GM18526 (cell line): Measurements from ENCODE around the gene NAA10.

Experiments
- POLR2A ChIP-seq: IDR thresholded peaks from 3 replicates; pipeline ENCODE4 v1.6.1; 2011; ENCODE audit not compliant: insufficient read length; ENCODE audit errors: extremely low read depth

The NAA10 gene

GRCh38 chrX:153934762-153935325 lies at the start of gene NAA10:
TSS of gene NAA10 (minus strand) at chrX:153935037. CDS start at chrX:153934904, 133 bp downstream.
- peak; percentile 61 for TF ChIP-seq POLR2A

DNA sequence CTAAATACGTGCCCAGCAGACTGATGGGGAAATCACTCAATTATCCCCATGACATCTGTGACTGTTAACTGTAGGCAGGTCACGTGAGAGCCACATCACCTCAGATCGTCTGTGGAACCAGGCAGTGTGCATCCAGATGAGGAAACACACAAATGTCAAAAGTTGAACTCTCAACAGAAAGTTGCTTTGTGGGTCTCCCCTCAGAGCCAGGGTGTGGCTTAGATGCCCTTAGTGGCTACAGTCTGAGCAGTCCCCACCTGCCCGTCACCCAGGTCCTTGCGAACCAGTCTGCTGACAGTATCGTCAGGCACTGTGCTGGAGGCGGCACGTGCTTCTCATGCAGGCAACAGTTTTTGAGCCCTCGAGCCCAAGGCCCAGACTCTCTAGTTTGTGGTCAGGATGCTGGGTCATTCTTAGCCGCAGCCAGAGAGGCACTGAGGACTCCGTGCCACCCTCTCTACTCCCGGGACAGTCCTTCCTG lies 48.5 kb upstream of the NAA10 start:
- no peak for TF ChIP-seq POLR2A

GRCh38 chrX:153981771-153982533 lies 47.1 kb upstream of the NAA10 start:
- no peak for TF ChIP-seq POLR2A

DNA sequence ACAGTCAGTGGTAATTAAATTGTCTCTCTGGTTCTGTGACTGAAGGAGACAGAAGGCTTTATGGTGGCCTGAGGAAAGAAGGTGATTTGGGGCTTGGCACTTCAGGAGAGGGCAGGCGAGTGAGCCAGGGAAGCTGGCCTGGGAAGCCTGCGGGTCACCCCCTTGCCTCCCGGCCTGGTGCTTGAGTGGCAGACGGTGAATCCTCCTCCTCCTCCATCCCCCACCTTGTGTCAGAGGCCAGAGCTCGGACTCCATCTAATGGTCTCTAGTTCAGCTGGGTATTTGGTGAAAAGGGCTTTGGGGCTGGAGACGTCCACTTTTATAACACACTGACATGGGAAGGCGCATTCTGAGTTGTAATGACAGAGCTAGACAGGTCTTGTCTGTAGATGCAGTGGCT lies 46.4 kb upstream of the NAA10 start:
- TF ChIP-seq POLR2A: no peak

- TF ChIP-seq POLR2A: no peak
These were observed 40.0 kb upstream of the NAA10 start for GRCh38 chrX:153974726-153975286.

DNA sequence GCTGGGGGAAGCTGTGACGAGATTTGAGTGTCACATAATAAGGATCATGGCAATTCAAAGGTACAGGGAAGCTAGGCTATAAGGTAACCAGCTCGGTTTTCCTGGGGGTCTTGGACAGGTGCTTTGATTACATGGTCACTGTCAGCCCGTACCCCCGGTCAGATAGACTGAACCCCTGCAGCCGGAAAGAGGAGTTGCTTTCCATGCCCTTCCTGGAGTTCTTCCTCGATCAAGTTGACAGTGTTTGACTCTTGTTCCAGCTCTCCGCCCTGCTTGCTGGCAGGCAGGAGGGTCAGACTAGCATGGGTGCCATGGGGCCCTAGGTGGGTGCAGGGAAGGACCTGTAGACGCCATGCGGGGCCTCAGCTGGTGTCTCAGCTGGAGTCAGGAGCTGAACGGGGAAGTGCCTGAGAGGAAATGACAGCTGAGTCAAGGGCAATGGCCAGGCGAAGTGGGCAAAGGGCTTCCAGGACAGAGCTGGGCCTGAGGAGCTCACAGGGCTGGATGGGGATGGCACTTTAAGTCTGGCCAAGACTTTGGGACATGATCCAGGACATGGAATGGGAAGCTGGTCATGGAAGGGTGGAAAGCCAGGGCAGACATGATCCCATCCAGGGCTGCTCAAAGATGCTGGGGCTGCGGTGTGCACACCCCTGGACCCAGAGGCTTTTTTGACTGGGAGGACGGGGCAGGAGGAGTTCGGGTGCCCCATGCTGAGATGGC lies 39.3 kb upstream of the NAA10 start:
- TF ChIP-seq POLR2A: no peak

DNA sequence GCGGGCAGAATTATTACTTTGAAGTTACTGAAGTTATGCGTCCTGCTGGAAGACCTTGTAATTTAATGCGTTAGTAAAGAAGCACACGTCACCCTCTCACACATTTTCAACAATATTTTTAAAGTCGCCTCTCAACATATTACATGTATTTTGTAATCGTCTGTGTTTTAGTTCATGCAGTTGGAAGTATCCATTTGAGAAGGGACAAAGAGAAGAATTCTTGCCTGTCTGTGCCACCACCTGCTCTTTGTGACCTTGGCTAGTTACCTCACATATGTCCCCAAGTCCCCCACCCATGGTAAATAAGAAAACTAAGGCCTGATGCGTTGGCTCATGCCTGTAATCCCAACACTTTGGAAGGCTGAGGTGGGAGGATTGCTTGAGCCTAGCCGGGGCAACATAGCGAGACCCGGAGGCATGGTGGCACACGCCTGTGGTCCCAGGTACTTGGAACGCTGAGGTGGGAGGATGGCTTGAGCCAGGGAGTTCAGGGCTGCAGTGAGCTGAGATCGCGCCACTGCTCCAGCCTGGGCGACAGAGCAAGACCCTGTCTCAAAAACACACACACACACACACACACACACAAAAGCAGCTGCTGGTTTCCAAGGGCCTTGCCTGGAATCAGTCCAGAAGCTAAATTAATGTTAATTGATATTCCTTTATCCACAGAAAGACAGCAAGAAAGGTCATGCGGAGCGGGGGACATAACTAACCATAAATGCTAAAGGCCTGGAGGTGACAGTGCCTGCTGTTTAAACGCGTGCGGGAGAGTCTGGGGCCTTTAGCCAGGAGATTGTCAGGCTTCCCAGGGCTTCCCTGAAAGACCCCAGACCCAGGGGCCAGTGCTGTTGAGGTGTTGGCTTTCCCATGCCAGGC lies 38.5 kb upstream of the NAA10 start:
- peak; percentile 23 for TF ChIP-seq POLR2A

DNA sequence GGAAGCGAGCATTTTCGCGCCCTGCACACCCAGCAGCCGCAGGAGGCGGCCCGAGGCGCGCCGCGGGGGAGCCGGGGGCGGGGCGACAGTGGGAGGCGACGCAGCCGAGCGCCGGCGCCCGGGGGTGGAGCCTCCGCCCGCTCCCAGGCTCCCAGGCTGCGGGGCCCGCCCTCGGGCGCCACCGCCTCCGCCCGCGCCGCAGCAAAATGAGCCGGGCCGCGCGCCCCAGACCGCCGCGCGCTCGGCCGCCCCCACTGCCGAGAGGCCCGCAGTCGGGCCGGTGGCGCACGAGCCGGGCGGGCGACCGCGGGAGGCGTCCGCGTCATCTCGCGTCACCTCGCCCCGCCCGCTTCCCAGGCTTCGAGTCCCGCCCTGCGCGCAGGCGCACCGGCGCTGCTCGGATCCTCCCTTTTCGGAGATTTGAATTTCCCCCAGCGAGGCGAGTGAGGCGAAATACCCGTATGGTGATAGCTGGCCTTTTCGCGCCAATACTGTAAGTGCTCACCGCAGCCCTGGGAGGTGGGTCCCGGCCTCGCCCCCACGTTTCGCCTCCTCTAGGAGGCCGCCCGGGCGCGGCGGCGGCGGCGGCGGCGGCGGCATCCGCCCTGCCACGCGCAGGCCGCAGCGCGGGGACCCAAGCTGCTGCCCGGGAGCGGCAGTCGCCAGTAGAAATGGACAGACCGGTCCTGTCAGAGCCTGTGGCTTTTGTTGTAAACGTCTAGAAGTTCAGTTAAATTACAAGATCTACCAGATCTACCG lies 37.7 kb upstream of the NAA10 start, which contains the start of gene TMEM187:
Gene TMEM187, plus strand, starts transcription at position 387 of the 759 bp plus-strand sequence. CDS start 9,309 bp downstream, outside the sequence.
- TF ChIP-seq POLR2A: peak; percentile 62

GRCh38 chrX:153971450-153972367 lies 36.9 kb upstream of the NAA10 start, which contains the start of gene HCFC1:
TSS of gene HCFC1 (minus strand) at chrX:153971818. CDS start at chrX:153970840, 978 bp downstream.
- TF ChIP-seq POLR2A: peak; percentile 37

DNA sequence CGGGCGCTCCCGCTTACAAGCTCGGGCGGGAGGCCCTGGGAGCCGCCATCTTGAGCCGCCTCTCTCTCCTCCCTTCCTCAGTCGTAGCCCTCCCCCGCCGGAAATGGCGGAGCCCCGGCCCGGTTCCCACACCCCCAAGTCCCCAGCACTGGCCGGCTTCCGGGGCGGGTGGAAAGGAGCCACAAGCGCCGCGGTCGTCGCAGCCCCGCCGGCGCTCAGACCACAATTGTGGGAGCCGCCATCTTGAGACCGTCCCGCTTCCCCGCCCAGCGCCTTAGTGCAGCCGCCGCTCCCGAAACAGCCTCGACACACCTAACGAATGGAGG lies 36.2 kb upstream of the NAA10 start:
- peak; percentile 39 for TF ChIP-seq POLR2A

GRCh38 chrX:153970357-153971123 lies 35.7 kb upstream of the NAA10 start:
- TF ChIP-seq POLR2A: no peak

DNA sequence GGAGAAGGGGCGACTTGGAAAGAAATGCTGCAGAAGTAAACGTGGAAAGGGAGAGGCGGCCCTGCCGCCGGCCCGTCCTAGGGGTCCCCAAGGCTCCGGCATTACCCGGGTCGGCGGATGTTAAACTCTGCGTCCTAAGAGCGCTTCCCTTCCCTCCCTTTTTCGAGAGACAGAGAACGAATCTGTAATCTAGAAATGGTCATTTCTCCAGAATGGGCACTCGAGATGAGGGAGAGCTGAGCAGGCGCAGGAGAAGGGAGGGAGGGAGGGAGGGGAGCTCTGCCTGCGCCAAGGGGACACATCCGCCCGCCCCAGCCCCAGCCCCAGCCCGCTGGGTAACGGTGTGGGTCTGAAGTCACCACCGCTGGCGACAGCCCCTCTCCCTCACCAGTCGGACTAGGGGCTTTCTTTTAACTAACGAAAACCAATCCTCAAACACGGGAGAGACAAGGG lies 35.1 kb upstream of the NAA10 start:
- no peak for TF ChIP-seq POLR2A
